ENCODE data around the gene MAP2K5. TPM values are rescaled to one million over a fixed set of nuclear protein-coding genes. Genes with fewer than 3 reads are reported as not detected.

The MAP2K5 gene
- total RNA-seq, 1 donor from 2014 or later = 11.6 TPM

GRCh38 chr15:67547836-67548235 lies 5.3 kb downstream of the MAP2K5 start:
- FAIRE-seq (no peak), DNase-seq (ENCODE audit: low read depth) (no peak)
- Histone ChIP-seq H3K4me1 (ENCODE audit: insufficient read depth, low read length) (peaks cover 21% of the 10 kb centered on the region), H3K27me3 (ENCODE audit: insufficient read depth, low read length) (no peaks in the 10 kb centered on the region), H4K20me1 (ENCODE audit: insufficient read depth, low read length) (peaks cover 4% of the 10 kb centered on the region), H3K27ac (ENCODE audit: low read depth, low read length) (peak overlapping the region; percentile 8), H3K4me3 (ENCODE audit: insufficient read depth, low read depth, low read length) (no peak overlapping the region), H3K79me2 (ENCODE audit: insufficient read depth, low read length) (peaks cover 6% of the 10 kb centered on the region), H3K4me2 (ENCODE audit: low read length) (peak overlapping the region; percentile 57), H2AFZ (ENCODE audit: low read depth, low read length) (no peak overlapping the region), H3K36me3 (ENCODE audit: insufficient read depth, low read length) (no peaks in the 10 kb centered on the region), H3K9me3 (ENCODE audit: insufficient read depth, low read depth, low read length) (no peaks in the 10 kb centered on the region), H3K9ac (ENCODE audit: low read length) (peak overlapping the region; percentile 38)
- Mint-ChIP-seq H3K9me3 (ENCODE audit: unreplicated experiment) (no peaks in the 10 kb centered on the region), H3K36me3 (ENCODE audit: low read depth, unreplicated experiment) (peaks cover 3% of the 10 kb centered on the region), H3K4me3 (ENCODE audit: unreplicated experiment) (no peak overlapping the region), H3K27ac (ENCODE audit: unreplicated experiment) (no peak overlapping the region), H3K27me3 (ENCODE audit: low read depth, unreplicated experiment) (no peaks in the 10 kb centered on the region), H3K4me1 (ENCODE audit: low read depth, unreplicated experiment) (peaks cover 19% of the 10 kb centered on the region)
- no peak for TF ChIP-seq CTCF (IDR thresholded peaks at IDR 0.05; ENCODE audit: insufficient read depth, low read depth, low read length)
- no peak for TF ChIP-seq EZH2 (IDR thresholded peaks at IDR 0.05; ENCODE audit: insufficient read depth, low read length)

GRCh38 chr15:67548236-67548852 lies 5.8 kb downstream of the MAP2K5 start:
- Histone ChIP-seq H3K4me2 (ENCODE audit: low read length) (peak overlapping the region; percentile 57), H3K4me3 (ENCODE audit: insufficient read depth, low read depth, low read length) (no peak overlapping the region), H3K79me2 (ENCODE audit: insufficient read depth, low read length) (peaks cover under 1% of the 10 kb centered on the region), H3K9ac (ENCODE audit: low read length) (peak overlapping the region; percentile 38), H3K4me1 (ENCODE audit: insufficient read depth, low read length) (peaks cover 16% of the 10 kb centered on the region), H2AFZ (ENCODE audit: low read depth, low read length) (no peak overlapping the region), H3K9me3 (ENCODE audit: insufficient read depth, low read depth, low read length) (no peaks in the 10 kb centered on the region), H3K27me3 (ENCODE audit: insufficient read depth, low read length) (no peaks in the 10 kb centered on the region), H3K36me3 (ENCODE audit: insufficient read depth, low read length) (no peaks in the 10 kb centered on the region), H3K27ac (ENCODE audit: low read depth, low read length) (peak overlapping the region; percentile 8), H4K20me1 (ENCODE audit: insufficient read depth, low read length) (peaks cover 4% of the 10 kb centered on the region)
- Mint-ChIP-seq H3K9me3 (ENCODE audit: unreplicated experiment) (no peaks in the 10 kb centered on the region), H3K4me1 (ENCODE audit: low read depth, unreplicated experiment) (peaks cover 19% of the 10 kb centered on the region), H3K36me3 (ENCODE audit: low read depth, unreplicated experiment) (peaks cover 3% of the 10 kb centered on the region), H3K4me3 (ENCODE audit: unreplicated experiment) (no peak overlapping the region), H3K27me3 (ENCODE audit: low read depth, unreplicated experiment) (no peaks in the 10 kb centered on the region), H3K27ac (ENCODE audit: unreplicated experiment) (no peak overlapping the region)
- TF ChIP-seq CTCF (IDR thresholded peaks at IDR 0.05; ENCODE audit: insufficient read depth, low read depth, low read length) (no peak), EZH2 (IDR thresholded peaks at IDR 0.05; ENCODE audit: insufficient read depth, low read length) (no peak)
- peak; percentile 85 for FAIRE-seq
- DNase-seq (ENCODE audit: low read depth) = peak; percentile 43

All from astrocyte (in vitro differentiated cells and primary cell).